A673 (cell line): ENCODE measurements around the gene SLC16A3.

Experiments
- CTCF ChIP-seq: fragments of 300-800, 200-600 bp; sonication (generic); conservative IDR thresholded peaks from 2 replicates; pipeline ENCODE4 v1.5.1; 2017; ENCODE audit warnings: low read depth, mild to moderate bottlenecking, antibody characterized with exemption, low read length, moderate library complexity, mixed read lengths
- EZH2 ChIP-seq: fragments of 200-600 bp; sonication (generic); IDR thresholded peaks from 2 replicates; pipeline ENCODE4 v1.6.1; 2017; ENCODE audit warnings: borderline replicate concordance, low read depth, mild to moderate bottlenecking, mixed read lengths, antibody characterized with exemption, low read length; ENCODE audit not compliant: poor library complexity, severe bottlenecking

- no peak for TF ChIP-seq CTCF
- TF ChIP-seq EZH2: no peak
Observed at GRCh38 chr17:82186221-82186620, 42.6 kb upstream of the SLC16A3 start.
